C4-2B (cell line): ENCODE results near the gene PLPPR3.

ENCODE experiments used
- H3K27ac ChIP-seq: fragments of 450-650 bp; 2 replicates; pipeline ENCODE4 v1.5.1; 2017
- CTCF ChIP-seq: fragments of 450-650 bp; conservative IDR thresholded peaks from 2 replicates; pipeline ENCODE4 v1.5.1; 2017; ENCODE audit warnings: mild to moderate bottlenecking
- ZFX ChIP-seq: fragments of 450-650 bp; IDR thresholded peaks from 2 replicates; pipeline ENCODE4 v1.6.1; 2017

Gene PLPPR3

GRCh38 chr19:798415-799075 lies 23.2 kb downstream of the PLPPR3 start:
- TF ChIP-seq ZFX, result 0 out of 2 replicates have a peak, but pooled peaks have one; percentile 18
- no peak for TF ChIP-seq CTCF
- H3K27ac ChIP-seq, result peak overlapping the region; percentile 94

GRCh38 chr19:797528-798414 lies 24.0 kb downstream of the PLPPR3 start:
- TF ChIP-seq ZFX (no peak), CTCF (no peak)
- peak overlapping the region; percentile 94 for H3K27ac ChIP-seq

DNA sequence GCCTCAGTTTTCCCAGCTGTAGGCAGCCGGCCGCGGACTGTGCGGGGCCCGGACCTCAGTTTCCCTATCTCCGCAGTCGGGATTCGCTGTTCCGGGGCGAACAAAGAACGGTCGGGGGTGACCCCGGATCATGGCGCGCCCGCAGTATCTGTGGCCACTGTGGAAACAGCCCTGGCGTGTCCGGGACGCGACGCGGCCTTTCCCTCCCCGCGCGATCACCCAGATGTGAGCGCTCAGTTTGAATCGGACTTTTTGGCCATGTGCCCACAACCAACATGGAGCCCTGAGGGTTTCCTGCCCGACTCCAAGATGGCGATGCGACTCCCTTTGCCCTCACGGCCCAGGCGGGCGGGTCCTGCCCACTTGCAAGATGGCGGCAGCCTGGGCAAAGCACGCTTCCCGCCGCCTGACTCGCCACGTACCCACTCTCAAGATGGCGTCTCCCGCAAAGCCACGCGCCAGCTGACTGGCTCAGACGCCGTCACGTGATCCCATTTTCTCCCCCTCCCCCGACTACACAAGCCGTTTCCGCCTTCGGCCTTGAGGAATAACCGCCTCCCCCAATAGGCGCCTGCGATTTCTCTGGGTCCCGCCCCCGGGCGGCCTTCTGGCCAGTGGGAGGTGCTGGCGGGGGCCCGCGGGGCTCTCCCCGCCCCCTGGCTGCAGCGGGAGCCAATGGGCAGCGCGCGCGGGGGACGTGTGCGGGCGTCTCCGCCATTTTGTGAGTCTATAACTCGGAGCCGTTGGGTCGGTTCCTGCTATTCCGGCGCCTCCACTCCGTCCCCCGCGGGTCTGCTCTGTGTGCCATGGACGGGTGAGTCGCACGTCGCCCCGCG lies 24.8 kb downstream of the PLPPR3 start, which contains the start of gene PTBP1:
TSS of gene PTBP1 (plus strand) at position 761 of the 836 bp plus-strand sequence. CDS start at position 807, 46 bp downstream.
- peak within 1 kb of the TSS; percentile 94 for H3K27ac ChIP-seq
- peak; percentile 41; the same call in 1 of the 2 replicates for TF ChIP-seq ZFX
- no peak for TF ChIP-seq CTCF

- no peak for TF ChIP-seq CTCF
- no peak for TF ChIP-seq ZFX
- peak overlapping the region; percentile 94 for H3K27ac ChIP-seq
These were observed 25.8 kb downstream of the PLPPR3 start for GRCh38 chr19:795691-796581.

GRCh38 chr19:795073-795611 lies 26.6 kb downstream of the PLPPR3 start:
- H3K27ac ChIP-seq, result no peak overlapping the region

More at GRCh38 chr19:795073-795611, 26.6 kb downstream of the PLPPR3 start:
- no peak for TF ChIP-seq ZFX
- TF ChIP-seq CTCF, result no peak
